ENCODE measurements around the gene HOXA6. TPM values are rescaled to one million over a fixed set of nuclear protein-coding genes. Genes with fewer than 3 reads are reported as not detected.

The HOXA6 gene
- total and polyA plus RNA-seq, 2 donors (not counting 3 experiments of a cell fraction or from before 2014, with no cell fraction given), result 10.0 to 20.7 TPM

DNA sequence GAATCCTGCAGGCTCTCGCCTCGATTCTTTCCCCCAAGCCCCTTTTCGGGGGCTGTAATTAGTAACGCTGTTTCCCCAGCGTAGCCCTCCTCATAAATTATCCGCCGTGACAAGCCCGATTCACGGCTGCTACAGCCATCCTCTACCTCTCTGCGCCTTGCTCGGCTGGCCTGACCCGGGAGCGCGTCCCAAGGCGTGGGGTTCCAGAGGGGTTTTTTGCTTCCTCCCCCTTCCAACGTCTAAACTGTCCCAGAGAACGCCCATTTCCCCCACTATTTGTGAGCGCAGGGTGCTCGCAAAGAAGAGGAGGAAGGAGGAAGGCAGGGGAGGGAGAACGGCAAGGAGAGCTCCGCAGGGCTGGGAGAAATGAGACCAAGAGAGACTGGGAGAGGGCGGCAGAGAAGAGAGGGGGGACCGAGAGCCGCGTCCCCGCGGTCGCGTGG is 5.0 kb downstream of the HOXA6 start:
- dilution Hi-C loops (cut with MboI; ENCODE audit: extremely low pct_ligation_motif_present, low sequenced_read_pairs), result no loop called here

More for the DNA sequence above, 5.0 kb downstream of the HOXA6 start:
- POLR2A ChIA-PET, result interaction anchor here (1.5 kb wide), 1 partner anchor 44 kb away, joined by 3 read pairs; no protein-coding TSS in a partner anchor
- no peak overlapping the region for H2AFZ ChIP-seq (ENCODE audit: low read depth, low read length)
- TF ChIP-seq FOS (IDR thresholded peaks at IDR 0.05; ENCODE audit: borderline replicate concordance, insufficient read depth, low read length) (no peak), JUN (IDR thresholded peaks at IDR 0.05; ENCODE audit: borderline replicate concordance, insufficient read depth, insufficient read length, low read depth) (no peak), EZH2 (IDR thresholded peaks at IDR 0.05; ENCODE audit: borderline replicate concordance, low read depth, low read length, severe bottlenecking) (no peak), POLR2AphosphoS5 (IDR thresholded peaks at IDR 0.05; ENCODE audit: insufficient read depth, low read depth, low read length) (no peak), GATA2 (IDR thresholded peaks at IDR 0.05; ENCODE audit: insufficient read depth, insufficient read length, low read depth, low read length) (no peak), POLR2A (IDR thresholded peaks at IDR 0.05; ENCODE audit: low read depth, low read length) (no peak), MYC (IDR thresholded peaks at IDR 0.05; ENCODE audit: low read depth, low read length) (no peak)
- TF ChIP-seq, protein P1, sequence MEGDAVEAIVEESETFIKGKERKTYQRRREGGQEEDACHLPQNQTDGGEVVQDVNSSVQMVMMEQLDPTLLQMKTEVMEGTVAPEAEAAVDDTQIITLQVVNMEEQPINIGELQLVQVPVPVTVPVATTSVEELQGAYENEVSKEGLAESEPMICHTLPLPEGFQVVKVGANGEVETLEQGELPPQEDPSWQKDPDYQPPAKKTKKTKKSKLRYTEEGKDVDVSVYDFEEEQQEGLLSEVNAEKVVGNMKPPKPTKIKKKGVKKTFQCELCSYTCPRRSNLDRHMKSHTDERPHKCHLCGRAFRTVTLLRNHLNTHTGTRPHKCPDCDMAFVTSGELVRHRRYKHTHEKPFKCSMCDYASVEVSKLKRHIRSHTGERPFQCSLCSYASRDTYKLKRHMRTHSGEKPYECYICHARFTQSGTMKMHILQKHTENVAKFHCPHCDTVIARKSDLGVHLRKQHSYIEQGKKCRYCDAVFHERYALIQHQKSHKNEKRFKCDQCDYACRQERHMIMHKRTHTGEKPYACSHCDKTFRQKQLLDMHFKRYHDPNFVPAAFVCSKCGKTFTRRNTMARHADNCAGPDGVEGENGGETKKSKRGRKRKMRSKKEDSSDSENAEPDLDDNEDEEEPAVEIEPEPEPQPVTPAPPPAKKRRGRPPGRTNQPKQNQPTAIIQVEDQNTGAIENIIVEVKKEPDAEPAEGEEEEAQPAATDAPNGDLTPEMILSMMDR (IDR thresholded peaks at IDR 0.05; ENCODE audit: extremely low read depth in 1 of 2, insufficient read depth in 1 of 2, low read depth in 1 of 2, low read length in 2 of 2), result no peak
- TF ChIP-seq, protein P2, sequence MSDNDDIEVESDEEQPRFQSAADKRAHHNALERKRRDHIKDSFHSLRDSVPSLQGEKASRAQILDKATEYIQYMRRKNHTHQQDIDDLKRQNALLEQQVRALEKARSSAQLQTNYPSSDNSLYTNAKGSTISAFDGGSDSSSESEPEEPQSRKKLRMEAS (IDR thresholded peaks at IDR 0.05; ENCODE audit: insufficient read depth, insufficient read length), result no peak
- no peaks in the 10 kb centered on the region for H3K27me3 ChIP-seq (ENCODE audit: control insufficient read depth in 2 of 2, insufficient read depth in 2 of 2, low read length in 2 of 2)
- peak overlapping the region; percentile 92 for H3K4me2 ChIP-seq (ENCODE audit: insufficient read depth, low read length)
- peaks cover 99% of the 10 kb centered on the region for H3K79me2 ChIP-seq (ENCODE audit: control insufficient read depth, insufficient read depth, low read length)
- H3K4me1 ChIP-seq (ENCODE audit: control insufficient read depth, extremely low read depth, insufficient read depth, low read length), result peaks cover 76% of the 10 kb centered on the region
- DNase-seq (ENCODE audit: low read depth, low spot score) (no peak), FAIRE-seq (no peak)
- CTCF ChIA-PET, result interaction anchor here (0.9 to 7.0 kb wide), 17 partner anchors 10 to 773 kb away, joined by 3 to 72 read pairs (median 11); partner anchors contain the start of genes HOXA3, HOXA4 and HOXA7
- peaks cover 0 to 19% of the 10 kb centered on the region in 2 experiments for H3K36me3 ChIP-seq (ENCODE audit: control insufficient read depth in 2 of 2, extremely low read depth in 1 of 2, insufficient read depth in 2 of 2, low read length in 2 of 2)
- H4K20me1 ChIP-seq (replicated peaks; ENCODE audit: control insufficient read depth, extremely low read depth, insufficient read depth, low read length), result no peaks in the 10 kb centered on the region
- no peaks in the 10 kb centered on the region for H3K9me1 ChIP-seq (replicated peaks; ENCODE audit: control insufficient read depth, extremely low read depth, insufficient read depth, low read length)
- H3K9me3 ChIP-seq (replicated peaks; ENCODE audit: control insufficient read depth, insufficient read depth, low read length), result no peaks in the 10 kb centered on the region
- peak overlapping the region; percentile 29 to 84 (median 65) for H3K4me3 ChIP-seq (replicated peaks in 1 of 3; ENCODE audit: insufficient read depth in 1 of 3, low read depth in 1 of 3, low read length in 3 of 3)
- no TSS peak for BruUV-seq (replicated peaks)
- intact Hi-C loops (cut with micrococcal nuclease), result loop anchor here (1.0 to 5.0 kb wide), 6 partner anchors 19 to 1286 kb away; no protein-coding TSS in a partner anchor
- peak overlapping the region; percentile 82 for H3K27ac ChIP-seq (ENCODE audit: insufficient read depth, low read depth, low read length)
- H3K9ac ChIP-seq (replicated peaks; ENCODE audit: extremely low read depth, insufficient read depth, low read length), result peak overlapping the region; percentile 84

Data from endothelial cell of umbilical vein (primary cell).